Measurements from ENCODE around the gene PRSS33. TPM values are rescaled to one million over a fixed set of nuclear protein-coding genes. Genes with fewer than 3 reads are reported as not detected.

PRSS33 gene
- total RNA-seq, 1 experiment from 2014 or later = not detected

- no peak for TF ChIP-seq EZH2 (IDR thresholded peaks at IDR 0.05; ENCODE audit: borderline replicate concordance, low read depth, low read length, poor library complexity, severe bottlenecking)
- TF ChIP-seq CTCF (conservative IDR thresholded peaks at IDR 0.05; ENCODE audit: low read depth, low read length) = no peak
- ChIA-PET POLR2A (ENCODE audit: low non-redundant PET) (no interaction called here), CTCF (no interaction called here)
- no peaks in the 10 kb centered on the region for H3K36me3 ChIP-seq (ENCODE audit: insufficient read depth, low read length, poor library complexity, severe bottlenecking)
- no peaks in the 10 kb centered on the region for H3K4me1 ChIP-seq (ENCODE audit: insufficient read depth, low read length, poor library complexity, severe bottlenecking)
- no TSS peak for BruUV-seq (replicated peaks)
- DNase-seq (ENCODE audit: low spot score) = no peak
- H3K9me3 ChIP-seq (ENCODE audit: low read depth, low read length, poor library complexity, severe bottlenecking) = no peaks in the 10 kb centered on the region
- intact Hi-C loops (cut with micrococcal nuclease; ENCODE audit: unreplicated experiment) = no loop called here
- no peak overlapping the region for H3K4me3 ChIP-seq (ENCODE audit: low read depth, low read length, poor library complexity, severe bottlenecking)
- no peak overlapping the region for H3K27ac ChIP-seq (ENCODE audit: low read depth, low read length, poor library complexity, severe bottlenecking)
- H3K27me3 ChIP-seq (replicated peaks; ENCODE audit: insufficient read depth, low read depth, low read length, poor library complexity) = peaks cover 28% of the 10 kb centered on the region
Measured at GRCh38 chr16:2795395-2796143, 8.2 kb upstream of the PRSS33 start.

- Histone ChIP-seq H3K36me3 (ENCODE audit: insufficient read depth, low read length, poor library complexity, severe bottlenecking) (no peaks in the 10 kb centered on the region), H3K27me3 (replicated peaks; ENCODE audit: insufficient read depth, low read depth, low read length, poor library complexity) (peaks cover 50% of the 10 kb centered on the region), H3K27ac (ENCODE audit: low read depth, low read length, poor library complexity, severe bottlenecking) (no peak overlapping the region), H3K9me3 (ENCODE audit: low read depth, low read length, poor library complexity, severe bottlenecking) (no peaks in the 10 kb centered on the region), H3K4me3 (ENCODE audit: low read depth, low read length, poor library complexity, severe bottlenecking) (no peak overlapping the region), H3K4me1 (ENCODE audit: insufficient read depth, low read length, poor library complexity, severe bottlenecking) (no peaks in the 10 kb centered on the region)
- no peak for DNase-seq (ENCODE audit: low spot score)
- ChIA-PET POLR2A (ENCODE audit: low non-redundant PET) (no interaction called here), CTCF (no interaction called here)
- TF ChIP-seq EZH2 (IDR thresholded peaks at IDR 0.05; ENCODE audit: borderline replicate concordance, low read depth, low read length, poor library complexity, severe bottlenecking) = no peak
- TF ChIP-seq CTCF (conservative IDR thresholded peaks at IDR 0.05; ENCODE audit: low read depth, low read length) = no peak
- intact Hi-C loops (cut with micrococcal nuclease; ENCODE audit: unreplicated experiment) = no loop called here
- BruUV-seq (replicated peaks) = no TSS peak
Measured at GRCh38 chr16:2792940-2793339, 5.6 kb upstream of the PRSS33 start.

- H3K27ac ChIP-seq (ENCODE audit: low read depth, low read length, poor library complexity, severe bottlenecking) = no peak overlapping the region
- TF ChIP-seq EZH2 (IDR thresholded peaks at IDR 0.05; ENCODE audit: borderline replicate concordance, low read depth, low read length, poor library complexity, severe bottlenecking) (no peak), CTCF (conservative IDR thresholded peaks at IDR 0.05; ENCODE audit: low read depth, low read length) (no peak)
- DNase-seq (ENCODE audit: low spot score) = no peak
- intact Hi-C loops (cut with micrococcal nuclease; ENCODE audit: unreplicated experiment) = no loop called here
- H3K9me3 ChIP-seq (ENCODE audit: low read depth, low read length, poor library complexity, severe bottlenecking) = no peaks in the 10 kb centered on the region
- H3K4me1 ChIP-seq (ENCODE audit: insufficient read depth, low read length, poor library complexity, severe bottlenecking) = no peaks in the 10 kb centered on the region
- no peak overlapping the region for H3K4me3 ChIP-seq (ENCODE audit: low read depth, low read length, poor library complexity, severe bottlenecking)
- POLR2A ChIA-PET (ENCODE audit: low non-redundant PET) = no interaction called here
- no TSS peak for BruUV-seq (replicated peaks)
- H3K27me3 ChIP-seq (replicated peaks; ENCODE audit: insufficient read depth, low read depth, low read length, poor library complexity) = peaks cover 61% of the 10 kb centered on the region
- no peaks in the 10 kb centered on the region for H3K36me3 ChIP-seq (ENCODE audit: insufficient read depth, low read length, poor library complexity, severe bottlenecking)
- CTCF ChIA-PET = no interaction called here
Measured at GRCh38 chr16:2791174-2791573, 3.8 kb upstream of the PRSS33 start.
